ENCODE data around the gene ODAD2. TPM values are rescaled to one million over a fixed set of nuclear protein-coding genes. Genes with fewer than 3 reads are reported as not detected.

Gene ODAD2
- total and polyA plus RNA-seq, 2 of the 8 experiments (the other 6 are each of a cell fraction or from before 2014, with no cell fraction given), result 0.95 to 4.3 TPM

- TF ChIP-seq BACH1 (IDR thresholded peaks at IDR 0.05; ENCODE audit: low read length), result no peak
Measured at GRCh38 chr10:27805180-27805579, 193.7 kb downstream of the ODAD2 start (continued).

All from H1 (cell line).